ENCODE data around the gene PLA2G4A. TPM values are rescaled to one million over a fixed set of nuclear protein-coding genes. Genes with fewer than 3 reads are reported as not detected.

PLA2G4A gene
- polyA plus RNA-seq, 1 donor (not counting 4 experiments of a cell fraction or from before 2014, with no cell fraction given): 29.2 TPM

GRCh38 chr1:186838380-186839040 is 9.8 kb downstream of the PLA2G4A start:
- Histone ChIP-seq H3K4me2 (ENCODE audit: control insufficient read depth, extremely low read depth, insufficient read depth, low read depth, low read length) (no peak overlapping the region), H3K27me3 (ENCODE audit: control insufficient read depth, extremely low read depth, insufficient read depth, low read length) (no peaks in the 10 kb centered on the region), H4K20me1 (ENCODE audit: control insufficient read depth, extremely low read depth, insufficient read depth, low read length) (no peaks in the 10 kb centered on the region), H3K9ac (ENCODE audit: control insufficient read depth, extremely low read depth, insufficient read depth, low read length) (no peak overlapping the region), H3K27ac (ENCODE audit: control insufficient read depth, insufficient read depth, low read length) (no peak overlapping the region), H3K79me2 (ENCODE audit: control insufficient read depth, insufficient read depth, low read length) (no peaks in the 10 kb centered on the region), H2AFZ (ENCODE audit: control insufficient read depth, low read length) (no peak overlapping the region), H3K9me3 (ENCODE audit: control insufficient read depth, low read depth, low read length) (no peaks in the 10 kb centered on the region), H3K4me1 (ENCODE audit: control insufficient read depth, extremely low read depth, insufficient read depth, low read length) (no peaks in the 10 kb centered on the region), H3K4me3 (ENCODE audit: control insufficient read depth in 2 of 3, extremely low read depth in 1 of 3, insufficient read depth in 2 of 3, low read depth in 1 of 3, low read length in 3 of 3) (no peak overlapping the region), H3K36me3 (ENCODE audit: control insufficient read depth in 2 of 2, extremely low read depth in 1 of 2, insufficient read depth in 2 of 2, low read length in 2 of 2) (no peaks in the 10 kb centered on the region), H3K9me1 (ENCODE audit: control insufficient read depth, extremely low read depth, insufficient read depth, low read length) (no peaks in the 10 kb centered on the region)
- dilution Hi-C loops (cut with MboI; ENCODE audit: extremely low pct_ligation_motif_present, low sequenced_read_pairs): no loop called here
- DNase-seq (ENCODE audit: low read depth, low spot score) (no peak), FAIRE-seq (no peak)
- TF ChIP-seq EZH2 (IDR thresholded peaks at IDR 0.05; ENCODE audit: low read length): no peak
- no peak for TF ChIP-seq CTCF (optimal IDR thresholded peaks at IDR 0.05 in 1 of 3, IDR thresholded peaks at IDR 0.05 in 1 of 3, conservative IDR thresholded peaks at IDR 0.05 in 1 of 3; ENCODE audit: extremely low read depth in 1 of 3, insufficient read depth in 2 of 3, low read length in 3 of 3)

- no peaks in the 10 kb centered on the region for H3K4me1 ChIP-seq (ENCODE audit: control insufficient read depth, extremely low read depth, insufficient read depth, low read length)
- no peak for TF ChIP-seq EZH2 (IDR thresholded peaks at IDR 0.05; ENCODE audit: low read length)
- TF ChIP-seq CTCF (optimal IDR thresholded peaks at IDR 0.05 in 1 of 3, IDR thresholded peaks at IDR 0.05 in 1 of 3, conservative IDR thresholded peaks at IDR 0.05 in 1 of 3; ENCODE audit: extremely low read depth in 1 of 3, insufficient read depth in 2 of 3, low read length in 3 of 3): no peak
- H3K27ac ChIP-seq (ENCODE audit: control insufficient read depth, insufficient read depth, low read length): no peak overlapping the region
- no peaks in the 10 kb centered on the region for H3K9me3 ChIP-seq (ENCODE audit: control insufficient read depth, low read depth, low read length)
- H4K20me1 ChIP-seq (ENCODE audit: control insufficient read depth, extremely low read depth, insufficient read depth, low read length): no peaks in the 10 kb centered on the region
- H3K9ac ChIP-seq (ENCODE audit: control insufficient read depth, extremely low read depth, insufficient read depth, low read length): no peak overlapping the region
- H3K9me1 ChIP-seq (ENCODE audit: control insufficient read depth, extremely low read depth, insufficient read depth, low read length): no peaks in the 10 kb centered on the region
- dilution Hi-C loops (cut with MboI; ENCODE audit: extremely low pct_ligation_motif_present, low sequenced_read_pairs): no loop called here
- no peak overlapping the region for H2AFZ ChIP-seq (ENCODE audit: control insufficient read depth, low read length)
- no peaks in the 10 kb centered on the region for H3K36me3 ChIP-seq (ENCODE audit: control insufficient read depth in 2 of 2, extremely low read depth in 1 of 2, insufficient read depth in 2 of 2, low read length in 2 of 2)
- H3K4me3 ChIP-seq (ENCODE audit: control insufficient read depth in 2 of 3, extremely low read depth in 1 of 3, insufficient read depth in 2 of 3, low read depth in 1 of 3, low read length in 3 of 3): no peak overlapping the region
- no peak for FAIRE-seq
- no peaks in the 10 kb centered on the region for H3K27me3 ChIP-seq (ENCODE audit: control insufficient read depth, extremely low read depth, insufficient read depth, low read length)
- no peaks in the 10 kb centered on the region for H3K79me2 ChIP-seq (ENCODE audit: control insufficient read depth, insufficient read depth, low read length)
- no peak overlapping the region for H3K4me2 ChIP-seq (ENCODE audit: control insufficient read depth, extremely low read depth, insufficient read depth, low read depth, low read length)
- no peak for DNase-seq (ENCODE audit: low read depth, low spot score)
Observed at GRCh38 chr1:186839041-186839400, 10.3 kb downstream of the PLA2G4A start.

All from keratinocyte (primary cell).